Spleen (tissue), 11 donors: Measurements from ENCODE around the gene NCOA3. TPM values are rescaled to one million over a fixed set of nuclear protein-coding genes. Genes with fewer than 3 reads are reported as not detected.
A peak's percentile ranks its signal among the peaks of the same experiment; 100 is the strongest.
"Not testable (repeated sequence)": the region's sequence is repeated elsewhere in the genome, so short reads cannot be mapped to it uniquely, and the experiment has no call there.

Experiments used
- DNase-seq: peaks from one replicate; pipeline ENCODE4 v3.0.0-alpha.2; 2020
- H3K27ac ChIP-seq, 8 donors: fragments of 200-600 bp; sonication (generic) in 7 of 8; 1 replicate in 4 of 8; 2 replicates in 4 of 8; pipeline versions ENCODE4 v1.5.0 to v1.8.0; 2016 to 2021; ENCODE audit warnings: inconsistent platforms in 4 of 8, mild to moderate bottlenecking in 4 of 8, moderate library complexity in 1 of 8
- H3K27me3 ChIP-seq, 7 donors: fragments of 200-600 bp; sonication (generic) in 6 of 7; replicated peaks in 1 of 7; 1 replicate in 4 of 7; 2 replicates in 3 of 7; pipeline versions ENCODE4 v1.5.0 to v1.8.0; 2016 to 2021; ENCODE audit warnings: inconsistent platforms in 3 of 7, mild to moderate bottlenecking in 1 of 7
- H3K36me3 ChIP-seq, 6 donors: fragments of 200-600 bp; sonication (generic) in 5 of 6; 1 replicate in 4 of 6; 2 replicates in 2 of 6; pipeline versions ENCODE4 v1.5.0 to v1.8.0; 2016 to 2021; ENCODE audit warnings: inconsistent platforms in 2 of 6
- H3K4me1 ChIP-seq, 6 donors: fragments of 200-600 bp; sonication (generic) in 5 of 6; 1 replicate in 3 of 6; 2 replicates in 3 of 6; pipeline versions ENCODE4 v1.5.0 to v1.8.0; 2016 to 2021; ENCODE audit warnings: inconsistent platforms in 3 of 6
- H3K4me3 ChIP-seq, 8 donors: fragments of 200-600 bp; sonication (generic) in 7 of 8; 1 replicate in 4 of 8; 2 replicates in 4 of 8; pipeline versions ENCODE4 v1.5.0 to v1.8.0; 2016 to 2021; ENCODE audit warnings: inconsistent platforms in 4 of 8, mild to moderate bottlenecking in 4 of 8, moderate library complexity in 2 of 8
- H3K9me3 ChIP-seq, 8 donors: fragments of 200-600 bp; sonication (generic) in 7 of 8; 1 replicate in 4 of 8; 2 replicates in 4 of 8; pipeline versions ENCODE4 v1.5.0 to v1.8.0; 2016 to 2021; ENCODE audit warnings: inconsistent platforms in 4 of 8
- POLR2A ChIP-seq, 3 donors: fragments of 450-650 bp; IDR thresholded peaks; one replicate each; pipeline ENCODE4 v1.5.1; 2017; ENCODE audit warnings: antibody characterized with exemption in 3 of 3, mild to moderate bottlenecking in 1 of 3
- POLR2AphosphoS5 ChIP-seq, 3 donors: sonication (generic); formaldehyde crosslinking; IDR thresholded peaks; one replicate each; pipeline ENCODE4 v1.5.1; 2017; ENCODE audit warnings: antibody characterized with exemption in 3 of 3
- WGBS, 5 donors: extraction: QIAGEN DNeasy Blood & Tissue Kit in 3 of 5; methylation state at CpG; one replicate each; pipeline versions ENCODE4 v1.1.5 to v1.1.7; 2013 to 2018; 5-methylcytosine and 5-hydroxymethylcytosine counted together
- intact Hi-C: fragments of 100-400 bp; cut with DNase I; formaldehyde crosslinking; loops from one replicate; pipeline ENCODE4 v1.15.0; 2023; ENCODE audit warnings: low total_unique reads
- polyA plus RNA-seq, 3 donors: library from polyadenylated mRNA; stranded (reverse); fragments of 200-250 nt; gene quantifications; one replicate each; pipeline ENCODE4 v1.2.1, GENCODE V29; 2013
- total RNA-seq, 7 donors: library from RNA; depleted of rRNA in 3 of 7; stranded (reverse); fragments of >200 nt in 3 of 7; fragmentation: NEBNext Ultra II Directional in 4 of 7; extraction: Animal tissue kit (Norgen Biotek cat#: 25700) in 4 of 7; gene quantifications; one replicate each; pipeline versions ENCODE4 v1.1.0 to v1.2.1, GENCODE V29; 2016 to 2021
- TF ChIP-seq, protein P1 (sequence below), 11 experiments: fragments of 200-600 bp in 7 of 11; fragments of 450-650 bp in 4 of 11; sonication (generic) in 4 of 11; IDR thresholded peaks in 8 of 11; conservative IDR thresholded peaks in 3 of 11; 1 replicate in 7 of 11; 2 replicates in 4 of 11; pipeline versions ENCODE4 v1.4.0 to v1.8.0; 2016 to 2021; ENCODE audit warnings: antibody characterized with exemption in 11 of 11, inconsistent platforms in 4 of 11, mild to moderate bottlenecking in 1 of 11
- donor health status: healthy with polysubstance abuse.
- donor health status: DM: no; HTN: no; CAD: no; lungs with moderate emphysema.
- donor health status: DM: no; HTN: no; CAD: no.
- donor health status: Bipolar disorder and iron deficiency.
- donor health status: healthy.
- donor health status: DM: no; HTN: no; CAD: no.
- donor health status: DM: yes; HTN: yes; CAD: no.

Gene NCOA3
- total and polyA plus RNA-seq, 10 donors = 12.5 to 93.7 (median 82.2) TPM

DNA sequence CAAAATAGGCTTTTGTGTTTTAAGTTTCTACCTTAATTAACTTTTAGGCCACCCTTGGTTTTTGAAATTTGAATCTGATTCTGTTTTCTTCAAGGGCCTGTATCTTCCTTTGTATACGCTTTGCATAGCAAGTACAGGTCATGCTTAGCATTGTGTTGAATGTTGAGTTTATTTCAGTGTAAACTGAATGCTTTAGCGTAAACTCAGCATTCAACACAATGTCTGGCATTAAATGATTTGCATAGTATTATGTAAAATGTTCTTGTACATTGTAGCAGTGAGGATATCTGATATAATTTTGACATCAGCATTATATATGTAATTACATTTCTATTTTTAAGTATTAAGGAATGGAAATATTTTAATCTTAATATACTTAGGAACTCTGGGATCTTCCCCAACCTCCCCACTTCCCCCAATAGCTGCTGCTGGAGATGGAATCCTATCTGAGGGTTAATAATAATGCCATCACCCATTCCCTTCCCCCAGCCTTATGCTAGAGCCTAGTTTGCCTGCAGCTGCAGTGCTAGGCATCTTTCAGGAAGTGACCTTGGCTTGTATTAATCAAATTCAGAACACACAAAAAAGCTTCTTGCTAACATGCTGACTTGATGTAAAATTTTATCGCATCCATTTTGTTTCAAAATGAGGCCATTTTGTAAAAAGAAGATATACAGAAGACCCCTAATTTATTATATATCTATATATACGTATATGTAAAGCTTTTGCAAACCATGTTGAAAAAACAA, 73.1 kb downstream of the NCOA3 start:
- peak overlapping the region; percentile 28 to 73 (median 58) for H3K27ac ChIP-seq
- H3K36me3 ChIP-seq = peaks cover 0 to 25% (median 10%) of the 10 kb centered on the region in 6 donors
- WGBS, 5 donors = 44 to 64% (median 53%) methylated on average over 4 of the region's 4 CpGs
- intact Hi-C loops = no loop called here
- H3K4me3 ChIP-seq = no peak overlapping the region
- no peaks in the 10 kb centered on the region for H3K27me3 ChIP-seq
- no peak for DNase-seq
- peaks cover 44 to 90% (median 76%) of the 10 kb centered on the region in 6 donors for H3K4me1 ChIP-seq
- H3K9me3 ChIP-seq = peaks cover 0 to 18% (median 11%) of the 10 kb centered on the region in 8 donors
- TF ChIP-seq POLR2A (IDR thresholded peaks at IDR 0.05) (peak in 1 of 3 donors; percentile 11), POLR2AphosphoS5 (IDR thresholded peaks at IDR 0.05) (peak in 1 of 3 donors; percentile 70)
- TF ChIP-seq, protein P1, sequence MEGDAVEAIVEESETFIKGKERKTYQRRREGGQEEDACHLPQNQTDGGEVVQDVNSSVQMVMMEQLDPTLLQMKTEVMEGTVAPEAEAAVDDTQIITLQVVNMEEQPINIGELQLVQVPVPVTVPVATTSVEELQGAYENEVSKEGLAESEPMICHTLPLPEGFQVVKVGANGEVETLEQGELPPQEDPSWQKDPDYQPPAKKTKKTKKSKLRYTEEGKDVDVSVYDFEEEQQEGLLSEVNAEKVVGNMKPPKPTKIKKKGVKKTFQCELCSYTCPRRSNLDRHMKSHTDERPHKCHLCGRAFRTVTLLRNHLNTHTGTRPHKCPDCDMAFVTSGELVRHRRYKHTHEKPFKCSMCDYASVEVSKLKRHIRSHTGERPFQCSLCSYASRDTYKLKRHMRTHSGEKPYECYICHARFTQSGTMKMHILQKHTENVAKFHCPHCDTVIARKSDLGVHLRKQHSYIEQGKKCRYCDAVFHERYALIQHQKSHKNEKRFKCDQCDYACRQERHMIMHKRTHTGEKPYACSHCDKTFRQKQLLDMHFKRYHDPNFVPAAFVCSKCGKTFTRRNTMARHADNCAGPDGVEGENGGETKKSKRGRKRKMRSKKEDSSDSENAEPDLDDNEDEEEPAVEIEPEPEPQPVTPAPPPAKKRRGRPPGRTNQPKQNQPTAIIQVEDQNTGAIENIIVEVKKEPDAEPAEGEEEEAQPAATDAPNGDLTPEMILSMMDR (IDR thresholded peaks at IDR 0.05 in 8 of 11, conservative IDR thresholded peaks at IDR 0.05 in 3 of 11) = no peak

DNA sequence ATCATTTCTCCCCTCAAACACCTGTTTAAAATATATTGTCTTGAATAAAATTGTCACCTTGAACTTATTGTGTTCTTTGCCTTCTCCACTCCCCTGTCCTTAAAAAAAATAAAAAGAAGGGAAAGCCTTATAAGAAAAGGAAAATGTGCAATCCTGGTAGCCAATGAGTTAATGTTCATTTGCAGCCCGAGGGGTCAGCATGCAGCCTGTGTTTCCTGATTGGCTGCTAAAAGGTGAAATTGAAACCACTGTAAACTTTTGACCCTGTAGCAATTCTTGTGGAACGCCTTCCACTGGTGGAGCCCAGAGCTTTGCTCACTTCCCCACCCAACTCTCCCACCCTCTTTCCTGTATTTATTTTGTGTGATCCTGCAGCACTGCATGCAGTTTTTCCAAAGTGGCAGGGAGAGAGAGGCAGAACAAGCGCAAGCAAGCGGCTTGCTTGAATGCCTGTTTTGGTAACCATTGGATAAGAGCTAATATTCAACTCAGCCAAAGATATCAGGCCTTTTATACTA, 74.9 kb downstream of the NCOA3 start:
- intact Hi-C loops = no loop called here
- WGBS, 5 donors = 0 to 19% (median 12%) methylated on average over 4 of the region's 4 CpGs
- Histone ChIP-seq H3K36me3 (peaks cover 0 to 7% (median 3%) of the 10 kb centered on the region in 6 donors), H3K4me1 (peaks cover 44 to 100% (median 92%) of the 10 kb centered on the region in 6 donors), H3K27ac (peak overlapping the region in 7 of 8 donors; percentile 51 to 73 (median 60)), H3K27me3 (no peaks in the 10 kb centered on the region), H3K4me3 (peak overlapping the region in 1 of 8 donors; percentile 41), H3K9me3 (peaks cover 0 to 6% (median 3%) of the 10 kb centered on the region in 8 donors)
- TF ChIP-seq, protein P1 (IDR thresholded peaks at IDR 0.05 in 8 of 11, conservative IDR thresholded peaks at IDR 0.05 in 3 of 11) = no peak
- TF ChIP-seq POLR2AphosphoS5 (IDR thresholded peaks at IDR 0.05) (peak in 2 of 3 donors; percentile 23 to 78), POLR2A (IDR thresholded peaks at IDR 0.05) (peak in 1 of 3 donors; percentile 63)
- no peak for DNase-seq

DNA sequence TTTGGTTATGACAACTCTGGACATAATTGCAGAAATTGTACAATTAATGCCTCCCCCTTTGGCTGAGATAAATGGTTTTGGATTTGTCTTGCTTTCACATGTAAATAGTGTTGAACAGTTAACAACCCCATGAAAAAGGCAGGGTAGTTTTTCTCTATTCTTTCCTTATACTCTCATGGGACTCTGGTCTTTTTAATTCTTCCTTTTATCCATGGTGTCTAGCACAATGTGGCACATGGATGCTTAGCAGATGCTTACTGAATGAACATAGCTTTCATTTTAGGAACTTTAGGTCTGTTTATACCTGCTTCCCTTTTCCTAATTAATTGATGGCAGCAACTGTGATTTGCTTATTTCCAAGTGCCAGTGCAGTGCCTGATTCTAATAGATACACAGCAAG, 75.6 kb downstream of the NCOA3 start:
- Histone ChIP-seq H3K4me3 (peak overlapping the region in 1 of 8 donors; percentile 41), H3K9me3 (no peaks in the 10 kb centered on the region), H3K27me3 (no peaks in the 10 kb centered on the region), H3K36me3 (no peaks in the 10 kb centered on the region), H3K27ac (peak overlapping the region in 7 of 8 donors; percentile 51 to 73 (median 60)), H3K4me1 (peaks cover 44 to 100% (median 93%) of the 10 kb centered on the region in 6 donors)
- DNase-seq = no peak
- intact Hi-C loops = no loop called here
- no peak for TF ChIP-seq POLR2A (IDR thresholded peaks at IDR 0.05)
- TF ChIP-seq POLR2AphosphoS5 (IDR thresholded peaks at IDR 0.05) = no peak
- TF ChIP-seq, protein P1 (IDR thresholded peaks at IDR 0.05 in 8 of 11, conservative IDR thresholded peaks at IDR 0.05 in 3 of 11) = no peak

DNA sequence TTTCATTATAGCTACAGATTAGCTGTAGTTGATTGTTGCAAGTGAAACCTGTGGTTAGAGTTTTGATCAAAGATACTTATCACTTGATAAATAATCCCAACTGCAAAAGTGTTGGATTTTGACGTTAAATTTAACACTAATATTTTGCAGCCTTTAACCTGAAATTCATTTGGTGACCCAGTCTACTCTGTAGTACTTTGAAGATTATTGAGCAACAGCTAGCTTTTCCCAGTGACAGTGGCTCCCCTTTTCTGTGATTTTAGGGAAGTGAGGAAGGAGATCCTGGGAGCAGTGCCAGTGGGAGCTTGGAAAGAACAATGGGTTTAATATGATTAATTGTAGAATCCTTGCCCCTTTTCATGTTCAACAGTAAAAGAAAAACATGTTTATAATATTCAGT, 76.9 kb downstream of the NCOA3 start:
- Histone ChIP-seq H3K36me3 (peaks cover 0 to 11% (median 0%) of the 10 kb centered on the region in 6 donors), H3K27ac (peak overlapping the region in 6 of 8 donors; percentile 40 to 65 (median 52)), H3K4me3 (no peak overlapping the region), H3K27me3 (no peaks in the 10 kb centered on the region), H3K4me1 (peaks cover 41 to 100% (median 91%) of the 10 kb centered on the region in 6 donors), H3K9me3 (no peaks in the 10 kb centered on the region)
- intact Hi-C loops = no loop called here
- no peak for DNase-seq
- WGBS, 5 donors = 43 to 78% (median 65%) methylated on average over 1 of the region's 1 CpG
- no peak for TF ChIP-seq POLR2A (IDR thresholded peaks at IDR 0.05)
- TF ChIP-seq POLR2AphosphoS5 (IDR thresholded peaks at IDR 0.05) = no peak
- TF ChIP-seq, protein P1 (IDR thresholded peaks at IDR 0.05 in 8 of 11, conservative IDR thresholded peaks at IDR 0.05 in 3 of 11) = no peak

DNA sequence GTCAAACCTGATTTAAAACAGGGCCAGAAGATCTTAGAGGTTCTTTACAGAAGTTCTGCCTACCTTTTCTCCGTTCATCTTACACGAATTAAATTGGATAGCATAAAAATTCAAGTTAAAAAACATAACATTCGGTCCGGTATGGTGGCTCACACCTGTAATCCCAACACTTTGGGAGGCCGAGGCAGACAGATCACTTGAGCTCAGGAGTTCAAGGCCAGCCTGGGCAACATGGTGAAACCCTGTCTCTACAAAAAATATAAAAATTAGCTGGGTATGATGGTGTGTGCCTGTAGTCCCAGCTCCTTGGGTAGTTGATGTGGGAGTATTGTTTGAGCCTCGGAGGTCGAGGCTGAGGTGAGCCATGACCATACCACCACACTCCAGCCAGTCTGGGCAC, 79.0 kb downstream of the NCOA3 start:
- intact Hi-C loops, H3K9me3 ChIP-seq, H3K4me3 ChIP-seq, H3K27me3 ChIP-seq, H3K27ac ChIP-seq, DNase-seq: not testable (repeated sequence)
- WGBS, 5 donors = 76 to 90% (median 80%) methylated on average over 7 of the region's 7 CpGs
- peaks cover 29 to 100% (median 86%) of the 10 kb centered on the region in 6 donors for H3K4me1 ChIP-seq
- peaks cover 0 to 32% (median 7%) of the 10 kb centered on the region in 6 donors for H3K36me3 ChIP-seq
